ENCODE data around the gene OR11G2.

GRCh38 chr14:20179880-20180279 is 10.8 kb upstream of the OR11G2 start:
- TF ChIP-seq GATA2 (IDR thresholded peaks at IDR 0.05; ENCODE audit: low read depth, low read length): no peak
- no peak for TF ChIP-seq GATA3 (IDR thresholded peaks at IDR 0.05; ENCODE audit: low read depth, low read length)
